Measurements from ENCODE around the gene TGOLN2.

The TGOLN2 gene

DNA sequence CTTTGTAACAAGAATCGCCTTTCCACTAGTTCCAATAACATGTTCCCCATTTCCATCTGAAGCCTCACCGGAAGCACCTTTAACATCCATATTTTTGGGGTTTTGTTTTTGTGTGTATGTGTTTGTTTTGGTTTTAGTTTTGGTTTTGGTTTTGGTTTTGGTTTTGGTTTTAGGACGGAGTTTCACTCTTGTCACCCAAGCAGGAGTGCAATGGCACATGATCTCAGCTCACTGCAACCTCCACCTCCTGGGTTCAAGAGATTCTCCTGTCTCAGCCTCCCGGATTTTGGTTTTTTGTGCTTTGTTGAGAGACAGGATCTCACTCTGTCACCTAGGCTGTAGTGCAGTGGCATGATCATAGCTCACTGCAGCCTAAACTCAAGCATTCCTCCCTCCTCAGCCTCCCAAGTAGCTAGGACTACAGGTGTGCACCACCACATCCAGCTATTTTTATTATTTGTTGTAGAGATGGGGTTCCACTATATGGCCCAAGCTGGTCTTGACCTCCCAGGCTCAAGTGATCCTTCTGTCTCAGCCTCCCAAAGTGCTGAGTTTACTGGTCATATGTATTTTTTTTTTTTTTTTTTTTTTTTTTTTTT, 36.3 kb downstream of the TGOLN2 start:
- TF ChIP-seq SP1 (IDR thresholded peaks at IDR 0.05) (no peak), HDGF (IDR thresholded peaks at IDR 0.05; ENCODE audit: borderline replicate concordance) (no peak), CTBP1 (IDR thresholded peaks at IDR 0.05; ENCODE audit: borderline replicate concordance) (no peak), LEF1 (IDR thresholded peaks at IDR 0.05; ENCODE audit: borderline replicate concordance) (no peak), SUZ12 (IDR thresholded peaks at IDR 0.05) (no peak), BHLHE40 (IDR thresholded peaks at IDR 0.05; ENCODE audit: borderline replicate concordance) (no peak), L3MBTL2 (conservative IDR thresholded peaks at IDR 0.05) (no peak), ZNF384 (IDR thresholded peaks at IDR 0.05) (no peak)
- TF ChIP-seq, protein P1, sequence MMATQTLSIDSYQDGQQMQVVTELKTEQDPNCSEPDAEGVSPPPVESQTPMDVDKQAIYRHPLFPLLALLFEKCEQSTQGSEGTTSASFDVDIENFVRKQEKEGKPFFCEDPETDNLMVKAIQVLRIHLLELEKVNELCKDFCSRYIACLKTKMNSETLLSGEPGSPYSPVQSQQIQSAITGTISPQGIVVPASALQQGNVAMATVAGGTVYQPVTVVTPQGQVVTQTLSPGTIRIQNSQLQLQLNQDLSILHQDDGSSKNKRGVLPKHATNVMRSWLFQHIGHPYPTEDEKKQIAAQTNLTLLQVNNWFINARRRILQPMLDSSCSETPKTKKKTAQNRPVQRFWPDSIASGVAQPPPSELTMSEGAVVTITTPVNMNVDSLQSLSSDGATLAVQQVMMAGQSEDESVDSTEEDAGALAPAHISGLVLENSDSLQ (IDR thresholded peaks at IDR 0.05): no peak
- CTCF ChIA-PET: interaction anchor here (0.6 to 1.7 kb wide), 2 partner anchors 9 to 128 kb away, joined by 3 to 6 read pairs; no protein-coding TSS in a partner anchor
- DNase-seq (ENCODE audit: extremely low spot score): no peak
- POLR2A ChIA-PET: no interaction called here

DNA sequence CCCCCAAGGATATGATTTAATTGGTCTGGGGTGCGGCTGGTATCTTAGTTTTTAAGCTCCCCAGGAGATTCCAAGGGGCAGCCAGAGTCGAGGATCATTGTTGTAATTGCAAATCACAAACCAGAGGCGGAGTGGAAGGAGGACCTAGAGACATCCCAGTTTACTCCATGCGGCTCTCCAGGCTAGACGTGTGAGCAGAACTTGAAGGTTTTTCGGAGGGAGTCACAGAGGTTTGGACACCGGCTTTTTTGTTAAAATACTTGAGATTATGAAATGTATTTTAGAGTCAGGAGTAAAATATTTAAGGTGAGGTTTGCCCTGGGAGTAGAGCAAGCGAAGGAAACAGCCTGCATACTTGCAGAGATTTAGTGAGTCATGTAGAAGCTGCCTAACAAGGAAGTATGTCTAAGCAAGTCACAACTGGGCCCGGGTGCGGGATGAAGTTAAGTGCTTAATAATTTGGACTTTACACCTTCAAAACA, 39.5 kb downstream of the TGOLN2 start:
- ChIA-PET CTCF (interaction anchor here (1.8 kb wide), 1 partner anchor 12 kb away, joined by 8 read pairs; no protein-coding TSS in a partner anchor), POLR2A (no interaction called here)
- no peak for DNase-seq (ENCODE audit: extremely low spot score)
- TF ChIP-seq FOXA1 (IDR thresholded peaks at IDR 0.05) (no peak), ZNF384 (IDR thresholded peaks at IDR 0.05) (no peak)

DNA sequence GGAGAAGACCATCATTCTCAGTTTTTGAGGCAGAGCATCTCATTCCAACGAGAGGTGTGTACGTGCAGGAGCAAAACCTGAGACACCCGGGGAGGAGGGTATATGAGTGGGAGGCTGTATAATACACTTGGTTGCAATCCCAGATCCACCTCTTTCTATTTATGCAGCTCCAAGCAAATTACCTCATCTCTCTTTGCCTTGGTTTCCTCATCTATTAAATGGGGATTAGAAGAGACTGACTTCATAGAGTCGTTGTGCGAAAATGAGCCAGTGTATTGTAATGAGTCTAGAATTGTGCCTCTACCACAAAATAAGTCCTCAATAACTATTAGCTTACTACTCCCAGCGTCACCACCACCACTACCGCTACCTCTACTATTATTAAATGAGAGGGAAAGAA, 40.1 kb downstream of the TGOLN2 start:
- TF ChIP-seq NFRKB (IDR thresholded peaks at IDR 0.05): no peak
- TF ChIP-seq ELF4 (IDR thresholded peaks at IDR 0.05): no peak
- TF ChIP-seq CTBP1 (IDR thresholded peaks at IDR 0.05; ENCODE audit: borderline replicate concordance): no peak
- TF ChIP-seq FOXA1 (IDR thresholded peaks at IDR 0.05): no peak
- TF ChIP-seq SP1 (IDR thresholded peaks at IDR 0.05): no peak
- TF ChIP-seq BHLHE40 (IDR thresholded peaks at IDR 0.05; ENCODE audit: borderline replicate concordance): no peak
- TF ChIP-seq ZNF384 (IDR thresholded peaks at IDR 0.05): no peak
- TF ChIP-seq HDGF (IDR thresholded peaks at IDR 0.05; ENCODE audit: borderline replicate concordance): no peak
- TF ChIP-seq, protein P1 (IDR thresholded peaks at IDR 0.05): no peak
- TF ChIP-seq FOXK2 (IDR thresholded peaks at IDR 0.05): no peak
- TF ChIP-seq FOXM1 (IDR thresholded peaks at IDR 0.05; ENCODE audit: borderline replicate concordance): no peak
- DNase-seq (ENCODE audit: extremely low spot score): no peak
- POLR2A ChIA-PET: interaction anchor here (1.5 kb wide), 1 partner anchor 13 kb away, joined by 3 read pairs; no protein-coding TSS in a partner anchor
- CTCF ChIA-PET: interaction anchor here (1.8 kb wide), 1 partner anchor 13 kb away, joined by 8 read pairs; no protein-coding TSS in a partner anchor

DNA sequence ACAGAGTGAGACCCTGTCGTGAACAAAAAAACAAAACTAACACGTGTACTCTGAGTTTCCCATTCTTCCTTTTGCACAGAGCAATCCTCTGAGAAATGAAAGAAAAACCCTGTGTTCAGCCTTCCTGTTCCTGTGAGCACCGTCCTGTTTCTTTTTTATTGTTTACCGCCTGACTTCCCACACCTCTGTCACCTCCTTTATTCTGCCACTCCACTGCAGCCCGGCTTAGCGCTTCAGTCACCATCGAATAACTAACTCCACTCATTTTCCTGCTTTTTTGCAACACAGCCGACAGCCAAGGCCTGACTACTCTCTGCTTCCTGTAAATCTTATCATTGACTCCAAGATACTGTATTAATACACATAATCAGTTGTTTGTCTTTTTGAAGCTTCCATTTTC, 40.9 kb downstream of the TGOLN2 start:
- DNase-seq (ENCODE audit: extremely low spot score): no peak
- TF ChIP-seq FOXM1 (IDR thresholded peaks at IDR 0.05; ENCODE audit: borderline replicate concordance) (no peak), FOXA1 (IDR thresholded peaks at IDR 0.05) (no peak), ELF4 (IDR thresholded peaks at IDR 0.05) (no peak)
- CTCF ChIA-PET: interaction anchor here (0.7 to 3.7 kb wide), 2 partner anchors 220 to 252 kb away, joined by 3 to 36 read pairs; no protein-coding TSS in a partner anchor
- POLR2A ChIA-PET: interaction anchor here (1.5 kb wide), 1 partner anchor 14 kb away, joined by 3 read pairs; no protein-coding TSS in a partner anchor

DNA sequence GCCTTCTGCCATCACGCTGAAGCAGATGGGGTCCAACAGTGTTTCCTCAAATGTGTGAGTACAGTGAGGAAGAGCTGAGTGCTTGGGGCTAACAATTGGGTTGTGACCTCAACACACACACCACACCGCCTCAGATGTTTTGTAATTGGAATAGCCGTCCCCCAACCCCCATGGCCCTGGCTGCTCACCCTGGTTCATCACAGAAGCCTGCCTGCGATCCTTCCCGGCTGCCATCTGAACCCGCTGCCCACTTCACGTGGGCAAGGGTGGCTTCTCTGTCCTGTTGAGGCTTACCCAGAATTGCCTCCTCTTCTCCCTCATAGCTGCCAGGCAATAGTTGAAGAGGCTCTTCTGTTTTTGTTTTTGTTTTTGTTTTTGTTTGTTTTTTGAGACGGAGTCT, 44.1 kb downstream of the TGOLN2 start:
- ChIA-PET POLR2A (no interaction called here), CTCF (interaction anchor here (3.7 kb wide), 1 partner anchor 217 kb away, joined by 36 read pairs; no protein-coding TSS in a partner anchor)
- TF ChIP-seq FOXA1 (IDR thresholded peaks at IDR 0.05) (no peak), SP1 (IDR thresholded peaks at IDR 0.05) (no peak), NFRKB (IDR thresholded peaks at IDR 0.05) (no peak), L3MBTL2 (conservative IDR thresholded peaks at IDR 0.05) (no peak), BHLHE40 (IDR thresholded peaks at IDR 0.05; ENCODE audit: borderline replicate concordance) (no peak), CTBP1 (IDR thresholded peaks at IDR 0.05; ENCODE audit: borderline replicate concordance) (no peak), ARNT (IDR thresholded peaks at IDR 0.05) (no peak), FOXK2 (IDR thresholded peaks at IDR 0.05) (no peak), TARDBP (IDR thresholded peaks at IDR 0.05) (no peak)
- no peak for DNase-seq (ENCODE audit: extremely low spot score)

DNA sequence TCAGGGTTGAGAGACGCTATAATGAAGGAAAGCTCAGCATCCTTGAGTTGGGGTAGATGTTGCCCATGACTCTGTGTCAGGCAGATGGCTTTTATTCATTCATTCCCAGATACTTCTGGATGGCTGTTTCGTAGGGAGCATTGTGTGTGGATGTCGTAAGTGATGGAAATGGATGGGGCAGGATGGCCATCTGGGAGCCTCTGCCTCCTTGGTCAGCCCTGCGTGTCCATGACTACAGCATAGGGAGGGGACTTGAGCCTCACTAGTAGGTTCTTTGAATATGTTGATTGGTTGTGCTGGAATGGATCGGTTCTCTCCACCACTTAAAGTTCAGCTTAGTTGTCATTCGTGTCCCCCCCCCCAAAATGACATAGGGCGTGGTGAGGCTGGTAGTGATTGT, 44.9 kb downstream of the TGOLN2 start:
- ChIA-PET POLR2A (no interaction called here), CTCF (interaction anchor here (0.7 kb wide), 1 partner anchor 149 kb away, joined by 4 read pairs; no protein-coding TSS in a partner anchor)
- DNase-seq (ENCODE audit: extremely low spot score): no peak
- no peak for TF ChIP-seq BHLHE40 (IDR thresholded peaks at IDR 0.05; ENCODE audit: borderline replicate concordance)

DNA sequence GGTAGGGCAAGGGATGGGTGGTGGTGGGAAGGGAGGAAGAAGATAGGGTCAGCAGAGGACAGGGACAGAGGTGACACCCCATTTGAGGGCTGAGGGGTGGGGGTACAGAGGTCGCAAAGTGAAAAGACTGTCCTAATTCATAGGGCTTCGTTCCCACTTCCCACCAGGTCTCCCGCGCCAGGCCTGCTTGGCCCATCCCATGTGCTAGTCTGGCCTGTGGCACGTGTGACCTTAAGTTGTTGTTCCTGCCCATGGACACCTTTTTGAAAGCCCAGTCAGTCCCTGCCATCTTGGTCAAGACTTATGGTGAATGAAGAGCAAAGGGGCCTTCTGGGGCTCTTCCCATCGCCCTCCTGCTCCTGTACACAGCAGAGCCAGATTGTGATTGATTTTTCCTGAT, 46.2 kb downstream of the TGOLN2 start:
- no peak for TF ChIP-seq TARDBP (IDR thresholded peaks at IDR 0.05)
- TF ChIP-seq L3MBTL2 (conservative IDR thresholded peaks at IDR 0.05): no peak
- TF ChIP-seq FOXA1 (IDR thresholded peaks at IDR 0.05): no peak
- no peak for TF ChIP-seq ARNT (IDR thresholded peaks at IDR 0.05)
- no peak for TF ChIP-seq SP1 (IDR thresholded peaks at IDR 0.05)
- TF ChIP-seq LEF1 (IDR thresholded peaks at IDR 0.05; ENCODE audit: borderline replicate concordance): no peak
- no peak for TF ChIP-seq SUZ12 (IDR thresholded peaks at IDR 0.05)
- no peak for TF ChIP-seq NFRKB (IDR thresholded peaks at IDR 0.05)
- no peak for TF ChIP-seq HDGF (IDR thresholded peaks at IDR 0.05; ENCODE audit: borderline replicate concordance)
- TF ChIP-seq BHLHE40 (IDR thresholded peaks at IDR 0.05; ENCODE audit: borderline replicate concordance): no peak
- TF ChIP-seq, protein P1 (IDR thresholded peaks at IDR 0.05): no peak
- no peak for TF ChIP-seq ZNF384 (IDR thresholded peaks at IDR 0.05)
- no peak for TF ChIP-seq CTBP1 (IDR thresholded peaks at IDR 0.05; ENCODE audit: borderline replicate concordance)
- TF ChIP-seq ELF4 (IDR thresholded peaks at IDR 0.05): no peak
- TF ChIP-seq FOXK2 (IDR thresholded peaks at IDR 0.05): no peak
- TF ChIP-seq FOXM1 (IDR thresholded peaks at IDR 0.05; ENCODE audit: borderline replicate concordance): no peak
- ChIA-PET POLR2A (no interaction called here), CTCF (no interaction called here)
- no peak for DNase-seq (ENCODE audit: extremely low spot score)
